ENCODE data around the gene RABGAP1L. TPM values are rescaled to one million over a fixed set of nuclear protein-coding genes. Genes with fewer than 3 reads are reported as not detected.
A peak's percentile ranks its signal among the peaks of the same experiment; 100 is the strongest.

The RABGAP1L gene
- total and polyA plus RNA-seq, 10 of the 15 experiments (the other 5 are each of a cell fraction or from before 2014, with no cell fraction given): 5.8 to 194 (median 113) TPM

DNA sequence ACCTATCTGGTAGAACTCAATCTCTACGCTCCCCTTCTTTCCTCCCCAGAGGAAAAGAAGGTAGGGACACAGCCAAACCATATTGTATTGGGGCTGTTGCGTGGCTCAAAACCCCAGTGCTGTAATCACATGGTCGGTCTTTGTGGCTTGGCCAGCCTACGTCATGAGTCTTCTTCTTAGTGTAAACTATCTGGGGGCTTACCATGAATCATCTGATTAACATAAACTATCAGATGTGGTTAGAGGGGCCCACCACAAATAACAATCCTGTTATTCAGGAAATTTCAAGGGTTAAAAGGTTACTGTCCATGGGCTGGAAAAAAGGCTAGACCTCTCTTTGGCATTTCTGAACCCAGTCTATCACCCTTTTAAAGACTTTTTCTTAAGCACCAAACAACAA, 238.9 kb downstream of the RABGAP1L start (continued):
- TF ChIP-seq, protein P1, sequence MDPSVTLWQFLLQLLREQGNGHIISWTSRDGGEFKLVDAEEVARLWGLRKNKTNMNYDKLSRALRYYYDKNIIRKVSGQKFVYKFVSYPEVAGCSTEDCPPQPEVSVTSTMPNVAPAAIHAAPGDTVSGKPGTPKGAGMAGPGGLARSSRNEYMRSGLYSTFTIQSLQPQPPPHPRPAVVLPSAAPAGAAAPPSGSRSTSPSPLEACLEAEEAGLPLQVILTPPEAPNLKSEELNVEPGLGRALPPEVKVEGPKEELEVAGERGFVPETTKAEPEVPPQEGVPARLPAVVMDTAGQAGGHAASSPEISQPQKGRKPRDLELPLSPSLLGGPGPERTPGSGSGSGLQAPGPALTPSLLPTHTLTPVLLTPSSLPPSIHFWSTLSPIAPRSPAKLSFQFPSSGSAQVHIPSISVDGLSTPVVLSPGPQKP (IDR thresholded peaks at IDR 0.05; ENCODE audit: low read depth, low read length): no peak
- TF ChIP-seq ZNF384 (IDR thresholded peaks at IDR 0.05; ENCODE audit: borderline replicate concordance, low read depth, low read length): no peak
- TF ChIP-seq CHD1 (IDR thresholded peaks at IDR 0.05; ENCODE audit: low read depth, low read length): no peak
- TF ChIP-seq, protein P2, sequence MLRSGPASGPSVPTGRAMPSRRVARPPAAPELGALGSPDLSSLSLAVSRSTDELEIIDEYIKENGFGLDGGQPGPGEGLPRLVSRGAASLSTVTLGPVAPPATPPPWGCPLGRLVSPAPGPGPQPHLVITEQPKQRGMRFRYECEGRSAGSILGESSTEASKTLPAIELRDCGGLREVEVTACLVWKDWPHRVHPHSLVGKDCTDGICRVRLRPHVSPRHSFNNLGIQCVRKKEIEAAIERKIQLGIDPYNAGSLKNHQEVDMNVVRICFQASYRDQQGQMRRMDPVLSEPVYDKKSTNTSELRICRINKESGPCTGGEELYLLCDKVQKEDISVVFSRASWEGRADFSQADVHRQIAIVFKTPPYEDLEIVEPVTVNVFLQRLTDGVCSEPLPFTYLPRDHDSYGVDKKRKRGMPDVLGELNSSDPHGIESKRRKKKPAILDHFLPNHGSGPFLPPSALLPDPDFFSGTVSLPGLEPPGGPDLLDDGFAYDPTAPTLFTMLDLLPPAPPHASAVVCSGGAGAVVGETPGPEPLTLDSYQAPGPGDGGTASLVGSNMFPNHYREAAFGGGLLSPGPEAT (IDR thresholded peaks at IDR 0.05; ENCODE audit: low read depth): peak; percentile 85
- TF ChIP-seq MYC (IDR thresholded peaks at IDR 0.05; ENCODE audit: insufficient read depth, insufficient read length, insufficient replicate concordance, low read length, severe bottlenecking): no peak
- TF ChIP-seq, protein P3, sequence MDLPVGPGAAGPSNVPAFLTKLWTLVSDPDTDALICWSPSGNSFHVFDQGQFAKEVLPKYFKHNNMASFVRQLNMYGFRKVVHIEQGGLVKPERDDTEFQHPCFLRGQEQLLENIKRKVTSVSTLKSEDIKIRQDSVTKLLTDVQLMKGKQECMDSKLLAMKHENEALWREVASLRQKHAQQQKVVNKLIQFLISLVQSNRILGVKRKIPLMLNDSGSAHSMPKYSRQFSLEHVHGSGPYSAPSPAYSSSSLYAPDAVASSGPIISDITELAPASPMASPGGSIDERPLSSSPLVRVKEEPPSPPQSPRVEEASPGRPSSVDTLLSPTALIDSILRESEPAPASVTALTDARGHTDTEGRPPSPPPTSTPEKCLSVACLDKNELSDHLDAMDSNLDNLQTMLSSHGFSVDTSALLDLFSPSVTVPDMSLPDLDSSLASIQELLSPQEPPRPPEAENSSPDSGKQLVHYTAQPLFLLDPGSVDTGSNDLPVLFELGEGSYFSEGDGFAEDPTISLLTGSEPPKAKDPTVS (IDR thresholded peaks at IDR 0.05; ENCODE audit: low read depth, low read length): no peak

DNA sequence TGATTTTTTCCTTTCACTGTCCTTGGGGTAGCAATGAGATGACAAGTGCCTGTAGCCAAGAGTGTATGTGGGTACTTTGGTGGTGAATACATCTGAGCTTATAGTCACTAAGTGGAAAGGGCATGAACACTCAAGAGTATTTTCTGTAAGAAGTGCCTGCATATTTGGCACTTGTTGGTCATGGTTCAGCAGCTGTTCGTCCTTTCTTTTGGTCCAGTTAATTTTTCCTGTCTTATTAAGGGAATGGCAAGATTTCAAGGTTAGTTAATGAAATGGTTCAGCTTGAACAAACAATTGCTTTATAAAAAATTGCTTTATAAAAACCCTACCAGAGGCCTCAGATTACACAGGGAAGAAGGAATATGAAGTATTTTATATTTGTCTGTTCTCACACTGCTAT, 239.9 kb downstream of the RABGAP1L start:
- ChIA-PET RAD21 (ENCODE audit: unreplicated experiment) (no interaction called here), POLR2A (no interaction called here), CTCF (no interaction called here), SMC1A (ENCODE audit: uncharacterized antibody, unreplicated experiment) (no interaction called here)
- Histone ChIP-seq H3K4me1 (ENCODE audit: control insufficient read depth, insufficient read depth, low read length) (no peaks in the 10 kb centered on the region), H3K36me3 (ENCODE audit: control insufficient read depth in 2 of 2, insufficient read depth in 2 of 2, low read length in 1 of 2) (peaks cover 0 to 14% of the 10 kb centered on the region in 2 experiments; a peak in 1 of 4 replicates), H3K27ac (ENCODE audit: control insufficient read depth, insufficient read depth) (no peak overlapping the region), H2AFZ (ENCODE audit: control insufficient read depth, low read depth, low read length) (no peak overlapping the region), H3K27me3 (replicated peaks in 1 of 2; ENCODE audit: control insufficient read depth in 2 of 2, insufficient read depth in 2 of 2, low read length in 1 of 2) (no peaks in the 10 kb centered on the region), H3K9ac (ENCODE audit: control insufficient read depth, insufficient read depth, low read length) (no peak overlapping the region), H3K4me2 (ENCODE audit: control insufficient read depth, insufficient read depth) (no peak overlapping the region), H4K20me1 (ENCODE audit: control insufficient read depth, insufficient read depth) (no peaks in the 10 kb centered on the region), H3K79me2 (ENCODE audit: control insufficient read depth, insufficient read depth, low read length) (no peaks in the 10 kb centered on the region), H3K9me3 (replicated peaks; ENCODE audit: control insufficient read depth, insufficient read depth, low read length) (no peaks in the 10 kb centered on the region; the same call in 2 of the 3 replicates), H3K4me3 (no peak overlapping the region)
- whole genome bisulfite sequencing (ENCODE audit: insufficient coverage, insufficient replicate concordance, low lambda C conversion rate, missing lambda C conversion rate): 81% methylated on average over 1 of the region's 1 CpG
- intact Hi-C loops (cut with micrococcal nuclease; ENCODE audit: unreplicated experiment): no loop called here
- no peak for ATAC-seq
- in situ Hi-C loops (cut with MboI): no loop called here
- no peak for DNase-seq (ENCODE audit: low read depth, low spot score)
- no peak for FAIRE-seq
- TF ChIP-seq BHLHE40 (IDR thresholded peaks at IDR 0.05; ENCODE audit: borderline replicate concordance in 1 of 2, low read depth in 2 of 2, low read length in 1 of 2) (no peak), ZBED1 (IDR thresholded peaks at IDR 0.05; ENCODE audit: borderline replicate concordance) (no peak), CHD1 (IDR thresholded peaks at IDR 0.05; ENCODE audit: low read depth, low read length) (no peak), MEF2A (IDR thresholded peaks at IDR 0.05; ENCODE audit: insufficient read depth, low read depth, low read length) (no peak), ETV6 (conservative IDR thresholded peaks at IDR 0.05 in 1 of 2, IDR thresholded peaks at IDR 0.05 in 1 of 2; ENCODE audit: borderline replicate concordance in 1 of 2, low read depth in 1 of 2) (no peak), IKZF2 (IDR thresholded peaks at IDR 0.05) (no peak), ZNF24 (IDR thresholded peaks at IDR 0.05) (no peak), SPI1 (IDR thresholded peaks at IDR 0.05; ENCODE audit: borderline replicate concordance, insufficient read depth, low read depth, low read length) (no peak)
- no TSS peak for BruUV-seq (replicated peaks)

Data from GM12878 (cell line).